HepG2 (cell line): ENCODE results near the gene PRPSAP1. TPM values are rescaled to one million over a fixed set of nuclear protein-coding genes. Genes with fewer than 3 reads are reported as not detected.

ENCODE experiments used
- CBX2 ChIP-seq, 2 experiments: fragments of 200-600 bp in 1 of 2; sonication (generic); formaldehyde crosslinking in 1 of 2; IDR thresholded peaks; 2 replicates each; pipeline versions ENCODE4 v1.7.0 to v1.8.1; 2018 to 2022; ENCODE audit warnings: low read depth in 2 of 2, low read length in 1 of 2, mild to moderate bottlenecking in 1 of 2, missing genetic modification reagents in 1 of 2
- ESRRA ChIP-seq: sonication (generic); formaldehyde crosslinking; IDR thresholded peaks from 2 replicates; pipeline ENCODE4 v1.5.1; 2020; ENCODE audit warnings: mild to moderate bottlenecking, low read depth, missing genetic modification reagents
- HMG20A ChIP-seq: IDR thresholded peaks from 2 replicates; pipeline ENCODE4 v1.6.1; 2016; ENCODE audit warnings: borderline replicate concordance
- ISL2 ChIP-seq: sonication (generic); formaldehyde crosslinking; IDR thresholded peaks from 2 replicates; pipeline ENCODE4 v1.5.0; 2020; ENCODE audit warnings: missing genetic modification reagents
- MED13 ChIP-seq: sonication (generic); formaldehyde crosslinking; IDR thresholded peaks from 2 replicates; pipeline ENCODE4 v1.5.0; 2020; ENCODE audit warnings: missing genetic modification reagents
- NFKB2 ChIP-seq: sonication (generic); formaldehyde crosslinking; IDR thresholded peaks from 2 replicates; pipeline ENCODE4 v1.4.0; 2020; ENCODE audit warnings: missing genetic modification reagents, borderline replicate concordance
- SNRNP70 ChIP-seq: fragments of 200-400 bp; formaldehyde crosslinking; IDR thresholded peaks from 2 replicates; pipeline ENCODE4 v1.6.1; 2017; ENCODE audit warnings: mild to moderate bottlenecking, low read depth, low read length, moderate library complexity
- TEAD2 ChIP-seq: sonication (generic); formaldehyde crosslinking; IDR thresholded peaks from 2 replicates; pipeline ENCODE4 v1.9.0; 2021; ENCODE audit warnings: missing genetic modification reagents
- ZNF883 ChIP-seq: sonication (generic); formaldehyde crosslinking; IDR thresholded peaks from 2 replicates; pipeline ENCODE4 v1.5.1; 2020; ENCODE audit warnings: mild to moderate bottlenecking, missing genetic modification reagents; ENCODE audit errors: not compliant biosample characterization
- polyA plus RNA-seq, 8 experiments: library from polyadenylated mRNA; depleted of rRNA in 3 of 8; stranded (reverse) in 7 of 8; unstranded in 1 of 8; fragments of >200 nt; fragmentation: Illumina TruSeq in 4 of 8; extraction: Trizol in 4 of 8; gene quantifications; 2 replicates each; pipeline versions ENCODE4 v1.2.1 to v1.2.3, GENCODE V29; 2011 to 2016; ENCODE audit warnings: low read depth in 4 of 8, missing spikeins in 1 of 8, mixed read lengths in 1 of 8; ENCODE audit not compliant: insufficient read depth in 1 of 8
- total RNA-seq, 5 experiments: library from RNA; depleted of rRNA; stranded (reverse); fragments of >200 nt; fragmentation: Illumina TruSeq; extraction: Trizol; gene quantifications; 2 replicates each; pipeline ENCODE4 v1.2.3, GENCODE V29; 2016; ENCODE audit warnings: low read depth in 1 of 5
- TF ChIP-seq, protein P1 (sequence below), 2 experiments: sonication (generic) in 1 of 2; formaldehyde crosslinking in 1 of 2; IDR thresholded peaks; 2 replicates each; pipeline versions ENCODE4 v1.4.0 to v1.6.1; 2016 to 2020; ENCODE audit warnings: borderline replicate concordance in 1 of 2, low read depth in 1 of 2, mild to moderate bottlenecking in 1 of 2, missing genetic modification reagents in 1 of 2
- TF ChIP-seq, protein P2 (sequence below): sonication (generic); formaldehyde crosslinking; IDR thresholded peaks from 2 replicates; pipeline ENCODE4 v1.4.0; 2020; ENCODE audit warnings: missing genetic modification reagents; ENCODE audit errors: not compliant biosample characterization
- TF ChIP-seq, protein P3 (sequence below): sonication (generic); formaldehyde crosslinking; conservative IDR thresholded peaks from 2 replicates; pipeline ENCODE4 v1.4.0; 2020; ENCODE audit warnings: missing genetic modification reagents
- TF ChIP-seq, protein P4 (sequence below): sonication (generic); formaldehyde crosslinking; IDR thresholded peaks from 2 replicates; pipeline ENCODE4 v1.4.0; 2020; ENCODE audit warnings: missing genetic modification reagents

PRPSAP1 gene
- total and polyA plus RNA-seq, 2 of the 13 experiments (the other 11 are each of a cell fraction or from before 2014, with no cell fraction given), result 91.1 to 314 TPM

DNA sequence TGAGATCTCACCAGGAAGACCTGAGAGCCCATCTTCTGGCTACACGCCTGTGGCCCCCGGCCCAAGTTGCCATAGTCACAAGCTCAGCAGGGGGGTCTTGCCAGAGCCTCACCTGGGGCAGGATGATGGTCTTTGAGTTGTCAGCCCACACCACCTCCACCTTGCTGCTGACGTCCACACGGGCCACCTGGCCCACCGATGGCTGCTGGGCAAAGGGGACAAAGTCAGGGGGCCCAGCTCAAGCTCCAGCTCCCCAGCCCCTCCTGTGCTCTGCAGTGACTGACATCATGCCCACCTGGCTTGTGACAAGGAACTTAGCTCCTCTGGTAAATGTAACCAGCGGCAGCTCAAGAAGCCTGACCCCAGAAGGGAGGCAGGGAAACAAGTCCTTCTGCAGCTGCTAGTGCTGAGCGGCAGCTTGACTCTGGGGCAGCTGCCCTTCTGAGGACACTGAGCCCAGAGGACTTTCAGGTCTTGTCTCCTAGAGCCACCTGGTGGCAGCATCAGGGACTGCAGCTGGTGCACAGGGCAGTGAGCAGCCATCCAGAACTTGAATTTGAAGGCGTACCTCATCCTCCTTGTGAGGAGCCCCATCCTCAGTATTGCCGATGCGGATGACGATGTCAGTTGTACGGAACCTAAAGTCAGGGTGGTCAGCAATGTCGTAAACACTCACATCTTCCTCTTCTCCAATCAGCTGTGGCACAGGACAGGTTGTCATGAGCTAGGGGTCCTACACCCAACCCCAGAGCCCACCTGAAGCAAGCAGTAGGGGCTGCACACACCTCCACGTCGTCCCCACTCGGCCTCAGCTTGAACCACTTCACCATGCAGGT, 44.2 kb upstream of the PRPSAP1 start (continued):
- TF ChIP-seq, protein P1, sequence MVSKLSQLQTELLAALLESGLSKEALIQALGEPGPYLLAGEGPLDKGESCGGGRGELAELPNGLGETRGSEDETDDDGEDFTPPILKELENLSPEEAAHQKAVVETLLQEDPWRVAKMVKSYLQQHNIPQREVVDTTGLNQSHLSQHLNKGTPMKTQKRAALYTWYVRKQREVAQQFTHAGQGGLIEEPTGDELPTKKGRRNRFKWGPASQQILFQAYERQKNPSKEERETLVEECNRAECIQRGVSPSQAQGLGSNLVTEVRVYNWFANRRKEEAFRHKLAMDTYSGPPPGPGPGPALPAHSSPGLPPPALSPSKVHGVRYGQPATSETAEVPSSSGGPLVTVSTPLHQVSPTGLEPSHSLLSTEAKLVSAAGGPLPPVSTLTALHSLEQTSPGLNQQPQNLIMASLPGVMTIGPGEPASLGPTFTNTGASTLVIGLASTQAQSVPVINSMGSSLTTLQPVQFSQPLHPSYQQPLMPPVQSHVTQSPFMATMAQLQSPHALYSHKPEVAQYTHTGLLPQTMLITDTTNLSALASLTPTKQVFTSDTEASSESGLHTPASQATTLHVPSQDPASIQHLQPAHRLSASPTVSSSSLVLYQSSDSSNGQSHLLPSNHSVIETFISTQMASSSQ (IDR thresholded peaks at IDR 0.05; ENCODE audit: low read depth), result no peak
- TF ChIP-seq, protein P1 (CRISPR knock-in tag; IDR thresholded peaks at IDR 0.05; ENCODE audit: borderline replicate concordance), result peak; percentile 63
- TF ChIP-seq ZNF883, result no peak
- no peak for TF ChIP-seq ESRRA (CRISPR knock-in tag)
- TF ChIP-seq TEAD2 (CRISPR knock-in tag), result no peak
- TF ChIP-seq, protein P2, sequence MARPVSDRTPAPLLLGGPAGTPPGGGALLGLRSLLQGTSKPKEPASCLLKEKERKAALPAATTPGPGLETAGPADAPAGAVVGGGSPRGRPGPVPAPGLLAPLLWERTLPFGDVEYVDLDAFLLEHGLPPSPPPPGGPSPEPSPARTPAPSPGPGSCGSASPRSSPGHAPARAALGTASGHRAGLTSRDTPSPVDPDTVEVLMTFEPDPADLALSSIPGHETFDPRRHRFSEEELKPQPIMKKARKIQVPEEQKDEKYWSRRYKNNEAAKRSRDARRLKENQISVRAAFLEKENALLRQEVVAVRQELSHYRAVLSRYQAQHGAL, result no peak
- no peak for TF ChIP-seq CBX2 (IDR thresholded peaks at IDR 0.05; ENCODE audit: low read depth, low read length)
- no peak for TF ChIP-seq CBX2 (CRISPR knock-in tag; IDR thresholded peaks at IDR 0.05; ENCODE audit: low read depth)
- no peak for TF ChIP-seq MED13 (CRISPR knock-in tag)
- TF ChIP-seq, protein P3, sequence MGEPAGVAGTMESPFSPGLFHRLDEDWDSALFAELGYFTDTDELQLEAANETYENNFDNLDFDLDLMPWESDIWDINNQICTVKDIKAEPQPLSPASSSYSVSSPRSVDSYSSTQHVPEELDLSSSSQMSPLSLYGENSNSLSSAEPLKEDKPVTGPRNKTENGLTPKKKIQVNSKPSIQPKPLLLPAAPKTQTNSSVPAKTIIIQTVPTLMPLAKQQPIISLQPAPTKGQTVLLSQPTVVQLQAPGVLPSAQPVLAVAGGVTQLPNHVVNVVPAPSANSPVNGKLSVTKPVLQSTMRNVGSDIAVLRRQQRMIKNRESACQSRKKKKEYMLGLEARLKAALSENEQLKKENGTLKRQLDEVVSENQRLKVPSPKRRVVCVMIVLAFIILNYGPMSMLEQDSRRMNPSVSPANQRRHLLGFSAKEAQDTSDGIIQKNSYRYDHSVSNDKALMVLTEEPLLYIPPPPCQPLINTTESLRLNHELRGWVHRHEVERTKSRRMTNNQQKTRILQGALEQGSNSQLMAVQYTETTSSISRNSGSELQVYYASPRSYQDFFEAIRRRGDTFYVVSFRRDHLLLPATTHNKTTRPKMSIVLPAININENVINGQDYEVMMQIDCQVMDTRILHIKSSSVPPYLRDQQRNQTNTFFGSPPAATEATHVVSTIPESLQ (CRISPR knock-in tag), result no peak
- TF ChIP-seq, protein P4, sequence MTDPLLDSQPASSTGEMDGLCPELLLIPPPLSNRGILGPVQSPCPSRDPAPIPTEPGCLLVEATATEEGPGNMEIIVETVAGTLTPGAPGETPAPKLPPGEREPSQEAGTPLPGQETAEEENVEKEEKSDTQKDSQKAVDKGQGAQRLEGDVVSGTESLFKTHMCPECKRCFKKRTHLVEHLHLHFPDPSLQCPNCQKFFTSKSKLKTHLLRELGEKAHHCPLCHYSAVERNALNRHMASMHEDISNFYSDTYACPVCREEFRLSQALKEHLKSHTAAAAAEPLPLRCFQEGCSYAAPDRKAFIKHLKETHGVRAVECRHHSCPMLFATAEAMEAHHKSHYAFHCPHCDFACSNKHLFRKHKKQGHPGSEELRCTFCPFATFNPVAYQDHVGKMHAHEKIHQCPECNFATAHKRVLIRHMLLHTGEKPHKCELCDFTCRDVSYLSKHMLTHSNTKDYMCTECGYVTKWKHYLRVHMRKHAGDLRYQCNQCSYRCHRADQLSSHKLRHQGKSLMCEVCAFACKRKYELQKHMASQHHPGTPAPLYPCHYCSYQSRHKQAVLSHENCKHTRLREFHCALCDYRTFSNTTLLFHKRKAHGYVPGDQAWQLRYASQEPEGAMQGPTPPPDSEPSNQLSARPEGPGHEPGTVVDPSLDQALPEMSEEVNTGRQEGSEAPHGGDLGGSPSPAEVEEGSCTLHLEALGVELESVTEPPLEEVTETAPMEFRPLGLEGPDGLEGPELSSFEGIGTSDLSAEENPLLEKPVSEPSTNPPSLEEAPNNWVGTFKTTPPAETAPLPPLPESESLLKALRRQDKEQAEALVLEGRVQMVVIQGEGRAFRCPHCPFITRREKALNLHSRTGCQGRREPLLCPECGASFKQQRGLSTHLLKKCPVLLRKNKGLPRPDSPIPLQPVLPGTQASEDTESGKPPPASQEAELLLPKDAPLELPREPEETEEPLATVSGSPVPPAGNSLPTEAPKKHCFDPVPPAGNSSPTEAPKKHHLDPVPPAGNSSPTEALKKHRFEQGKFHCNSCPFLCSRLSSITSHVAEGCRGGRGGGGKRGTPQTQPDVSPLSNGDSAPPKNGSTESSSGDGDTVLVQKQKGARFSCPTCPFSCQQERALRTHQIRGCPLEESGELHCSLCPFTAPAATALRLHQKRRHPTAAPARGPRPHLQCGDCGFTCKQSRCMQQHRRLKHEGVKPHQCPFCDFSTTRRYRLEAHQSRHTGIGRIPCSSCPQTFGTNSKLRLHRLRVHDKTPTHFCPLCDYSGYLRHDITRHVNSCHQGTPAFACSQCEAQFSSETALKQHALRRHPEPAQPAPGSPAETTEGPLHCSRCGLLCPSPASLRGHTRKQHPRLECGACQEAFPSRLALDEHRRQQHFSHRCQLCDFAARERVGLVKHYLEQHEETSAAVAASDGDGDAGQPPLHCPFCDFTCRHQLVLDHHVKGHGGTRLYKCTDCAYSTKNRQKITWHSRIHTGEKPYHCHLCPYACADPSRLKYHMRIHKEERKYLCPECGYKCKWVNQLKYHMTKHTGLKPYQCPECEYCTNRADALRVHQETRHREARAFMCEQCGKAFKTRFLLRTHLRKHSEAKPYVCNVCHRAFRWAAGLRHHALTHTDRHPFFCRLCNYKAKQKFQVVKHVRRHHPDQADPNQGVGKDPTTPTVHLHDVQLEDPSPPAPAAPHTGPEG (CRISPR knock-in tag), result no peak
- no peak for TF ChIP-seq SNRNP70
- TF ChIP-seq ISL2, result peak; percentile 25; the same call in 1 of the 2 replicates
- peak; percentile 41; the same call in 1 of the 2 replicates for TF ChIP-seq NFKB2
- no peak for TF ChIP-seq HMG20A (CRISPR knock-in tag)
